Glomerular visceral epithelial cell (primary cell): ENCODE data around the gene AMOT.
"Not testable (repeated sequence)": the region's sequence is repeated elsewhere in the genome, so short reads cannot be mapped to it uniquely, and the experiment has no call there.

Experiments used
- DNase-seq: peaks from one replicate; pipeline ENCODE4 v3.0.0-alpha.2; 2016; ENCODE audit errors: extremely low spot score

The AMOT gene

DNA sequence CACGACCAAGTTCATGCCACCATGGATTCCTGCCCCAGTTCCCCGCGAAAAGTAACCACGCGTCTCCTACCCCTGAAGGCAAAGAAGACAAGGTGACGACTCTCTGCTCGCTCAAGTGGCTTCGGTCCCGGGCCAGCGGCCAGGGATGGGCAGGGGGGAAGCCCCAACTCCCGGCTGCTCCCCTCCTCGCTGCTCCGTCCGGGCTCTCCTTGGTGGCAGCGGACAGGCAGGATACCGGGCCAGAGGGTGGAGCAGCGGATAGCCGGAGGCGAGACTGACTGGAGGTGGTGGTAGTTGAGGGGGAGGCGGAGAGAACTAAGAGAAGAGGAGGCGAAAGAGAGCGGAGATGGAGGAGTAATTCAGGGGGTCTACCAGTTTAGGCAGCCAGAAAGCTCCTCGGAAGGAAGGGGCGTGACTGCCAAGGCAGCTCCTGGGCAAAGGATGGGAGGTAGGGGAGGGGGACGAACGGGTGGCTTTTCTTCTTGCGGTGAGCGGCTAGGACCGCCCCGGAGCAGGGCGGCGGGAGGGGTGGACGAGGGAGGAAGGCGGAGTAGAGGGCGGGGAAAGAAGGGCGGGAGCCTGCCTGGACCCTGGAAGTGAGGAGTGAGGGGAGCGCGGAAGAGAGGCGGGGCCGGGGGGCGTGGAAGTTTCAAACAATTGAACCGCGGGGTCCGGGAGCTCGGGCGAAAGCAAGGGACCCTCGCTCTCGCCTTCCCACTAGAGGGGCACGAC is at the start of gene AMOT:
Gene AMOT (minus strand): TSS at position 450 of the 732 bp plus-strand sequence. CDS start 17,705 bp downstream, outside the sequence.
- peak; percentile 84 for DNase-seq

GRCh38 chrX:112889400-112889799 is 48.8 kb upstream of the AMOT start:
- DNase-seq: no peak

- DNase-seq: no peak
These were observed 48.3 kb upstream of the AMOT start for GRCh38 chrX:112888916-112889315.

GRCh38 chrX:112877771-112878173 is 37.1 kb upstream of the AMOT start:
- DNase-seq: no peak

DNA sequence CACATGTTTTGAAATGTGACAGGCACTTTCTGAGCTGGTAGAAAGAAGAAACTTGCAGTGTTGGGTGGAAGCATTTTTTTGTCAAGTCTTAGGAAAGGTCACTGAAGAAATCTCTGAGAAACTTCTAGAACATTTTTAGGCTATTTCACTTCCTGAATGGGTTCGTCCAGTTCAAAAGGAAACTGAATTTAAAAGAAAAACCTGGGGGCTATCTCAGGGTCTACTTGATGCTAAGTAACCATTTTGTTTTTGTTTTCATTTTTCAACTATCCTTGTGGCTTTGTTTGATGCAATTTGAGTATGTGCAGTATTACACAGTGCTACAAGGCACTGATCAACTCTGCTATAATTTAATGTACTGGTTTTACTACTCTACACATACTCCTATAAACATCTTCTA is 34.0 kb upstream of the AMOT start:
- no peak for DNase-seq

DNA sequence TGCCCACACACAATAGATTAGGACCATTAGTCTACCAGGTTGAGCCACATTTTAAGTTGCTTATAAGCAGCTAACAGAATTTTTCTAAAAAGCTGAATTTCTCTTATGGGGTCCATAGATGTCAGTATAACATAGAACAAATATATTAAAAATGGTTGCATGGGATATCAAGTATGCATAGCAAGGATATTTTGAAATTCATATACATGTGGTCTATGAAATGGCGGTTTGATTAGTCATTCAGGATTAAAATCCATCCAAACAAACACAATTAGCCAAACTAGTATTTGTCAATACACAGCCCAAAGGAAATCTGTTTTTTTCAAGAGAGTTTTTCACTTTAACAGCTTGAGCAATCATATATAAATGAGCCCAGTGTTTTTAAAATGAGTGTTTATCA is 33.5 kb upstream of the AMOT start:
- no peak for DNase-seq

DNA sequence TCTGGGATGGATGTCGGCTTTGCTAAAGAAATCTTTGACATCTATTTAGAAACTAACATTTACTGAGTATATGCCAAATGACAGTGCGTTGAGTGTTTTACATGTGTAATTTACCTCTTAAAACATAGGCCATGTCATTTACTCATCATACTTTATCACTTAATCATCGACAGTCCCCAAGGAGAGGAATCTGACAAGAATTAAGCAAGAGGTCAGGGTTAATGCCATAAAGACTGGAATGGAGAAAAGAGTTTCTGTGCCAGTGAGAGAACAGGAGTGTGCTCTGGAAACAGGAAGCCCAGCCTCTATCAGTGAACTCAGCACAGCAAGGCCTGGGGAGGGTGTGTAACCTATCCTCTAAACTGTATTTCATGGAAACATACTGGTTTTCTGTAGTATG is 28.0 kb upstream of the AMOT start:
- no peak for DNase-seq

GRCh38 chrX:112867570-112867969 is 26.9 kb upstream of the AMOT start:
- no peak for DNase-seq

GRCh38 chrX:112866175-112866574 is 25.5 kb upstream of the AMOT start:
- DNase-seq: no peak

- no peak for DNase-seq
These were observed 24.9 kb upstream of the AMOT start for GRCh38 chrX:112865464-112866025.

DNA sequence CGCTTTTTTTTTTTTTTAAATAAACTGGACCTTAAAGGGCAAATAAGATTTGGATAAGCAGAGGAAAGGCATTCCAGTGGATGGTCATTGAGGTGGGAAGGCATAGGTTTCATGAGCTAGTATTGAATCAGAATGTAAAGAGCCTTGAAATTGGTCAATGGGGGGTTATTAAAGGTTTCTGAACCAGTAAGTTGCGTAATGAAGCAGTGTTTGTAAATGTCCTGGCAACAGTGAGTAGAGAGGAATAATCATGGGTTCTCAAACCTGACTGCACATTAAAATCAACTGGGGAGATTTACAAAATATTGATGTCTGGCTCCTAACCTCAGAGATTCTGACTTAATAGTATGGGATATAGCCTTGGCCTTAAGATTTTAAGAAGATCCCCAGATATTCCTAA is 23.2 kb upstream of the AMOT start:
- DNase-seq: no peak

DNA sequence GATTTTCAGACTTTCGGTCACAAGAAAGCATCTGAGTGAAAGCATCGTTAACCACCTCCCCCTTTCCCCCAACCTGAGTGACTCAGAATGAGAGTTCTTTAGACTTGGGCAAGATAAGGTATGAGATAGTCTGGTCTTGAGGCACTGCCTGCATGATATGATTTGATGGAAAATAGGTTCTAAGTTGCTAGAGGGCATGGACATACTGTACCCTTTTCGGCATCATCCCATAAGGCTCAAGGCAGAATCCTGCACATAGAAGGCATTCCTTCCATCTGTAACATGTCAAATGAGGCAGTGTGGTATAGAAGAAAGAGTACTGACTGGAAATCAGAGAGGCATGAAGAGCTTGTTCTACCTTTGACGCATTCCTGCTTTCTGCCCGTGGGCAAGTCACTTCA is 16.8 kb upstream of the AMOT start:
- no peak for DNase-seq

DNA sequence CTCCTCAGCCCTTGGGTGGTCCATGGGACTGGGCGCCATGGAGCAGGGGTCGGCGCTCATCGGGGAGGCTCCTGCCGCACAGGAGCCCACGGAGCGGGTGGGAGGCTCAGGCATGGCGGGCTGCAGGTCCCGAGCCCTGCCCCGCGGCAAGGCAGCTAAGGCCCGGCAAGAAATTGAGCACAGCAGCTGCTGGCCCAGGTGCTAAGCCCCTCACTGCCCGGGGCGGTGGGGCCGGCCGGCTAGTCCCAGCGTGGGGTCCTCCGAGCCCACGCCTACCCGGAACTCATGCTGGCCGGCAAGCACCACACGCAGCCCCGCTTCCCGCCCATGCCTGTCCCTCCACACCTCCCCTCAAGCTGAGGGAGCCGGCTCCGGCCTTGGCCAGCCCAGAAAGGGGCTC is 14.3 kb upstream of the AMOT start:
- DNase-seq: not testable (repeated sequence)

DNA sequence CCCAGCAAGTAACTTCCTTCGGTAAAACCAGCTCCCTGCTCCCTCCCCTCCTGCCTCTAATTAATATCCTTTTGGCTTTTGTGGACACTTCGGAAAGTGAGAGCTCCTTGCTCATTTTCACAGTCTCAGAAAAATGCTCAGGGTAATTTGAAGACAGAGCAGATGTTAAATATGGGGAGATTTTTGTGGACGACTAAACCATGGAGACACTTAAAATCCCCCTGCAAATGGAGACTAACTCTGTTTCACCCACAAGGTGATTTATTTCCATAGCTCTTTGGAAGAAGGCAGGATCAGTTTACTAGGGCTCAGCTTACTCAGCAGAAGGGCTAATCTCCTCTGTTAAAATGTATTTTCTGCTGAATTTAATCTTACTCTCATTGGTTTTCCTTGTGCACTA is 12.2 kb upstream of the AMOT start:
- DNase-seq: no peak

DNA sequence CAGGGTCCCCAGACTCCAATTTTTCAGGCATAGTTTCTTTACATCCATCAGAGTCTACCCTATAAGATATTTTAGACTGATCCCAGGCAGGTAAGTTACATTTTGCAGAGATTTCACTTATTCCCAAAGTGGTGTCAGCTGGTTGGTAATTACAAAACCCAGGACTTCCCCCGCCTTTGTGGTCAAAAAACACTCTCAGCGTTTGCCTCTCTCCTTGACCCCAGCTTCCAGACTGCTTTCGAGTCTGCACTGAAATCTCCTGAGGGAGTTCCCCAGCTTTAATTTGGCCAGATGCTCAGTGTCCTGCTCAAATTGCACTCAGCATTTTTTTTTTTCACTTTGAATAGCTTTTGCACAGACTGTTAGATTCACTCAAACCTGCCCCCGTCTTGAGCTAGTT is 11.2 kb upstream of the AMOT start:
- DNase-seq: peak; percentile 41

DNA sequence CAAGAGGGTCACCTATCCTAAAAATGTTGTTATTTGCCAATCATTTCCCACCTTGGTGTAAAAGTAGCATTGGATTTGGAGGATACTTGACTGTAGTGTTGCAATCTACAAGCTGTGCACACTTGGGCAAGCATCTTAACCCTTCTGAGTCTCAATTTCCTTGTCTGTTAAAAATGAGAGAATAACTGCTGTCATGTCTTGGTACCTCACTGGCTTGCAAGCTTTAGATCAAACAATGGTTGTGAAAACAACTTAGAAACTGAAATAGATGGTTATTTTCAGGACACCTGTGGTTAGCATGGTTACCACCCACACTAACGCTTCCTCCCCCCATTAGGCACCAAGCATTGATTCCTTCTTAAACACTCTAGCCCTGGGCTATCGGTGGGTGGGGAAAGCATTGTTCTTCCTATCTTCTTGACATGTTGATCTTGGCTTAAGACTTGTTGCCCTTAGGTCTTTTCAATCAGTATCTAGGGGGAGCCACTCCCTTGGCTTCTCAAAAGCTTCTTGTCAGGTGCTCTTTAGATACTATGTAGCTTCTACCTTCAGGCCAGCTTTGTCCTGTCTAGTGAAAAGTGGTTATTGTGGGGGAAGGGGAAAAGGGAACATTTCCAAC is 10.6 kb upstream of the AMOT start:
- no peak for DNase-seq

DNA sequence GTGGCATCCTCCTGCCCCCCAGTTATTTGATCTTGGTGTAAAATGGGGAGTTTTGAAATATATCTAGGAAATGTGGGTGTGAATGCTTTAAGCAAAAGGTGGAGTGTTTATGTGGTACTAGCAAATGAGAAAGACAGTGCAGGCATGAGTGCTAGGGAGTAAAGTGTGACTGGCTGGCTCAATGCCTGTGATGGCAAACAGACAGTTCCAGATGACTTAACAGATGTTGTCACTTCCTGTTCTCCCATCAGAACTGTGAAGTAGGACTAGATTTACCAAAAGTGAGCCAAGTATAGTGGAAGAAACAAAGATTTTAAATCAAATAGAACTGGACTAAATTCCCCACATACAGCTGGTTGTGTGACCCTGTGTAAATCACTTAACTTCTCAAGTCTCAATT is 8.4 kb upstream of the AMOT start:
- DNase-seq: peak; percentile 22

DNA sequence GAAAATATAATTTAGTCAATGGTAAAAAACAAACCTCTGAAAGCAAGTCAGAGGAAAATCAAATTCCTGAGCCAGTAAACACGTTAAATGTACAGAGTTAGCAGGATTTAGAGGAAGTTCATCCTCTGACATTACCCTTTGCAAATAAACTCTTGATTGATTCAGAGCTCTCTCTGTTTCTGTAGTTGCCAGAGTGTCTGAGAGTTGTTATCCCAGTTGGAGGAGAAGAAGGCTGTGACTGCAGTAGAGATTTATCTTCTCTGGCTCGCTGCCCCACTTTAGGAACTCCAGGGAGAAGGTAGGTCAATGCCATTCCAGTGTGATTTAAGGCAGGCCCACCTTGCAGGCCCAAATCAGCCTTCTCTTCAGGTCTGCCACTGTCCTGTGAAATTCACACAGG is 6.2 kb upstream of the AMOT start:
- no peak for DNase-seq

- no peak for DNase-seq
These were observed 5.6 kb upstream of the AMOT start for GRCh38 chrX:112846187-112846586.

- no peak for DNase-seq
These were observed 3.6 kb upstream of the AMOT start for GRCh38 chrX:112844250-112844649.

GRCh38 chrX:112841820-112842157 is 1.2 kb upstream of the AMOT start:
- DNase-seq: no peak

- DNase-seq: peak; percentile 87
These were observed 636 bp upstream of the AMOT start for GRCh38 chrX:112841114-112841819.

GRCh38 chrX:112839856-112840255 is 775 bp downstream of the AMOT start:
- peak; percentile 1 for DNase-seq
